ENCODE measurements around the gene DGKZ.

DGKZ gene

GRCh38 chr11:46383404-46383758, 36.1 kb downstream of the DGKZ start:
- DNase-seq = no peak

GRCh38 chr11:46383974-46384701, 36.9 kb downstream of the DGKZ start:
- DNase-seq = no peak

- no peak for DNase-seq
Observed at GRCh38 chr11:46385169-46386004, 38.1 kb downstream of the DGKZ start.

- no peak for DNase-seq
Observed at GRCh38 chr11:46386005-46386578, 38.8 kb downstream of the DGKZ start.

- no peak for DNase-seq
Observed at GRCh38 chr11:46386674-46387073, 39.4 kb downstream of the DGKZ start.

- no peak for DNase-seq
Observed at GRCh38 chr11:46387456-46387855, 40.2 kb downstream of the DGKZ start.

GRCh38 chr11:46387919-46388618, 40.8 kb downstream of the DGKZ start:
- DNase-seq = peak; percentile 51

GRCh38 chr11:46388619-46389449, 41.6 kb downstream of the DGKZ start:
- DNase-seq = peak; percentile 32

- DNase-seq = peak; percentile 93
Observed at GRCh38 chr11:46389450-46390330, 42.4 kb downstream of the DGKZ start.

- DNase-seq = peak; percentile 42
Observed at GRCh38 chr11:46390331-46391171, 43.3 kb downstream of the DGKZ start.

- peak; percentile 39 for DNase-seq
Observed at GRCh38 chr11:46391186-46391577, 43.9 kb downstream of the DGKZ start.

GRCh38 chr11:46391578-46392420, 44.5 kb downstream of the DGKZ start, which contains the start of gene CHRM4:
Gene CHRM4 (minus strand): TSS chr11:46391776. CDS start chr11:46386557, 5,219 bp downstream.
- DNase-seq = peak; percentile 52

- peak; percentile 92 for DNase-seq
Observed at GRCh38 chr11:46392421-46393230, 45.4 kb downstream of the DGKZ start.

GRCh38 chr11:46393231-46393616, 46.0 kb downstream of the DGKZ start:
- no peak for DNase-seq

GRCh38 chr11:46393759-46394158, 46.5 kb downstream of the DGKZ start:
- no peak for DNase-seq

- DNase-seq = no peak
Observed at GRCh38 chr11:46397526-46397925, 50.3 kb downstream of the DGKZ start.

GRCh38 chr11:46402957-46403902, 56.0 kb downstream of the DGKZ start:
- no peak for DNase-seq
